GM12878 (cell line): Measurements from ENCODE around the gene NKD1. TPM values are rescaled to one million over a fixed set of nuclear protein-coding genes. Genes with fewer than 3 reads are reported as not detected.

ENCODE experiments used
- ATAC-seq: fragments of 200-7000 bp; cut with Tn5 transposase; 3 replicates; pipeline ENCODE4 v1.9.1; 2020; ENCODE audit warnings: mild to moderate bottlenecking, moderate library complexity
- BruUV-seq: library from RNA; stranded (reverse); fragments of 400-500 nt; replicated peaks from 2 replicates; lab custom pipeline; 2021; lab: Mats Ljungman, UMichigan
- CTCF ChIA-PET: fragments of 300-600 bp; sonication (Branson Sonifier 250); formaldehyde crosslinking; extraction: SDS; loops from one replicate; lab custom pipeline; 2021; ENCODE audit warnings: inconsistent platforms; lab: Yijun Ruan, JAX
- POLR2A ChIA-PET: fragments of 350-600 bp; formaldehyde crosslinking; extraction: SDS; loops from one replicate; lab custom pipeline; 2021; ENCODE audit warnings: inconsistent platforms; lab: Charles Lee
- RAD21 ChIA-PET: fragments of 300-600 bp; sonication (Branson Sonifier 250); formaldehyde crosslinking; loops from one replicate; lab custom pipeline; 2023; ENCODE audit warnings: antibody characterized with exemption; ENCODE audit not compliant: unreplicated experiment; lab: Charles Lee
- SMC1A ChIA-PET: fragments of 300-600 bp; sonication (Branson Sonifier 250); formaldehyde crosslinking; loops from one replicate; lab custom pipeline; 2023; ENCODE audit not compliant: unreplicated experiment, uncharacterized antibody; lab: Charles Lee
- DNase-seq: peaks from one replicate; pipeline ENCODE4 v3.0.0-alpha.2; 2011; ENCODE audit warnings: low read depth, low spot score
- FAIRE-seq: peaks from 3 replicates; lab custom pipeline; 2011; peaks lifted over from hg19 to GRCh38; lab: Jason Lieb, UNC
- H2AFZ ChIP-seq: 2 replicates; pipeline ENCODE4 v1.6.0; 2011; ENCODE audit warnings: low read depth, low read length, control low read depth; ENCODE audit not compliant: control insufficient read depth
- H3K27ac ChIP-seq: 2 replicates; pipeline ENCODE4 v1.5.1; 2011; ENCODE audit warnings: control low read depth; ENCODE audit not compliant: control insufficient read depth, insufficient read depth
- H3K27me3 ChIP-seq, 2 experiments: replicated peaks in 1 of 2; 2 replicates each; pipeline versions ENCODE4 v1.6.0 to v1.6.1; 2011; ENCODE audit warnings: low read length in 1 of 2; ENCODE audit not compliant: control insufficient read depth in 2 of 2, insufficient read depth in 2 of 2
- H3K36me3 ChIP-seq, 2 experiments: 2 replicates each; pipeline ENCODE4 v1.5.1; 2011; ENCODE audit warnings: low read length in 1 of 2; ENCODE audit not compliant: control insufficient read depth in 2 of 2, insufficient read depth in 2 of 2
- H3K4me1 ChIP-seq: 2 replicates; pipeline ENCODE4 v1.6.1; 2011; ENCODE audit warnings: mild to moderate bottlenecking, low read length, moderate library complexity, mixed read lengths; ENCODE audit not compliant: control insufficient read depth, insufficient read depth
- H3K4me2 ChIP-seq: 2 replicates; pipeline ENCODE4 v1.6.0; 2011; ENCODE audit warnings: control low read depth; ENCODE audit not compliant: control insufficient read depth, insufficient read depth
- H3K4me3 ChIP-seq: fragments of 200-600 bp; sonication (generic); 2 replicates; pipeline ENCODE4 v1.5.1; 2016
- H3K79me2 ChIP-seq: 2 replicates; pipeline ENCODE4 v1.6.0; 2011; ENCODE audit warnings: low read length; ENCODE audit not compliant: control insufficient read depth, insufficient read depth
- H3K9ac ChIP-seq: 2 replicates; pipeline ENCODE4 v1.8.0; 2011; ENCODE audit warnings: low read length, control low read depth, mixed read lengths; ENCODE audit not compliant: control insufficient read depth, insufficient read depth
- H3K9me3 ChIP-seq: replicated peaks from 3 replicates; pipeline ENCODE4 v1.5.1; 2011; ENCODE audit warnings: mild to moderate bottlenecking, low read length; ENCODE audit not compliant: control insufficient read depth, insufficient read depth
- H4K20me1 ChIP-seq: 2 replicates; pipeline ENCODE4 v1.6.0; 2011; ENCODE audit not compliant: control insufficient read depth, insufficient read depth
- E2F4 ChIP-seq: IDR thresholded peaks from 2 replicates; pipeline ENCODE4 v1.6.1; 2012; ENCODE audit warnings: low read depth, low read length, improper control_type of control experiment
- HCFC1 ChIP-seq: fragments of 150-350 bp; IDR thresholded peaks from 2 replicates; pipeline ENCODE4 v1.6.1; 2014; ENCODE audit warnings: low read length
- HDAC6 ChIP-seq: fragments of 200-600 bp; sonication (generic); IDR thresholded peaks from one replicate; pipeline ENCODE4 v1.8.0; 2017; ENCODE audit warnings: antibody characterized with exemption; ENCODE audit not compliant: unreplicated experiment
- IKZF1 ChIP-seq: fragments of 450-650 bp; conservative IDR thresholded peaks from 2 replicates; pipeline ENCODE4 v1.6.1; 2017; ENCODE audit warnings: antibody characterized with exemption, mild to moderate bottlenecking
- IRF3 ChIP-seq: fragments of 450-650 bp; IDR thresholded peaks from 2 replicates; pipeline ENCODE4 v1.6.1; 2014; ENCODE audit warnings: mild to moderate bottlenecking
- KLF5 ChIP-seq: fragments of 450-650 bp; IDR thresholded peaks from 2 replicates; pipeline ENCODE4 v1.6.1; 2014; ENCODE audit warnings: mild to moderate bottlenecking; ENCODE audit not compliant: partially characterized antibody
- POLR2AphosphoS5 ChIP-seq: IDR thresholded peaks from 2 replicates; pipeline ENCODE4 v1.6.1; 2011; ENCODE audit warnings: mild to moderate bottlenecking, low read length, inconsistent platforms
- POU2F2 ChIP-seq: IDR thresholded peaks from 3 replicates; pipeline ENCODE4 v1.6.1; 2011; ENCODE audit warnings: low read depth, mild to moderate bottlenecking, low read length, borderline replicate concordance
- RAD21 ChIP-seq: IDR thresholded peaks from 2 replicates; pipeline ENCODE4 v1.6.1; 2011; ENCODE audit warnings: mild to moderate bottlenecking, low read depth, low read length, moderate library complexity; ENCODE audit not compliant: insufficient read depth
- RCOR1 ChIP-seq: conservative IDR thresholded peaks from 2 replicates; pipeline ENCODE4 v1.6.1; 2012; ENCODE audit warnings: low read depth, low read length, improper control_type of control experiment
- RFX5 ChIP-seq: IDR thresholded peaks from 2 replicates; pipeline ENCODE4 v1.6.1; 2011; ENCODE audit warnings: low read depth, low read length, improper control_type of control experiment
- SP1 ChIP-seq: IDR thresholded peaks from one replicate; pipeline ENCODE4 v1.6.1; 2011; ENCODE audit warnings: low read depth, low read length
- ZNF24 ChIP-seq: fragments of 450-650 bp; IDR thresholded peaks from 2 replicates; pipeline ENCODE4 v1.6.1; 2017; ENCODE audit warnings: antibody characterized with exemption, mild to moderate bottlenecking
- WGBS: methylation state at CpG from one replicate; pipeline ENCODE4 v1.1.6; 2016; ENCODE audit warnings: low lambda C conversion rate; ENCODE audit not compliant: insufficient replicate concordance, insufficient coverage; ENCODE audit errors: missing lambda C conversion rate; 5-methylcytosine and 5-hydroxymethylcytosine counted together
- in situ Hi-C: fragments of 300-500 bp; cut with MboI; formaldehyde crosslinking; loops from 9 replicates; pipeline ENCODE4 v1.14.3; 2018; ENCODE audit warnings: mixed read lengths
- intact Hi-C: fragments of 100-400 bp; cut with micrococcal nuclease; formaldehyde crosslinking; loops from one replicate; pipeline ENCODE4 v1.14.2; 2022; ENCODE audit not compliant: unreplicated experiment
- polyA plus RNA-seq, 11 experiments: library from polyadenylated mRNA; depleted of rRNA in 4 of 11; unstranded in 6 of 11; stranded (reverse) in 5 of 11; fragments of >200 nt; fragmentation: Nextera tagmentation in 4 of 11; fragmentation: Illumina TruSeq in 1 of 11; extraction: Ambion mirVana in 4 of 11; extraction: Trizol in 1 of 11; gene quantifications; 1 replicate in 1 of 11; 2 replicates in 10 of 11; pipeline versions ENCODE4 v1.2.1 to v1.2.3, GENCODE V29; 2011 to 2016; ENCODE audit warnings: inconsistent platforms in 2 of 11, missing spikeins in 2 of 11, low read depth in 1 of 11
- total RNA-seq, 4 experiments: library from RNA; depleted of rRNA in 3 of 4; stranded (reverse); fragments of >200 nt in 3 of 4; fragmentation: Illumina TruSeq in 1 of 4; extraction: Trizol in 1 of 4; gene quantifications; 2 replicates each; pipeline versions ENCODE4 v1.2.1 to v1.2.3, GENCODE V29; 2013 to 2021
- TF ChIP-seq, protein P1 (sequence below): fragments of 450-650 bp; IDR thresholded peaks from 2 replicates; pipeline ENCODE4 v1.6.1; 2016; ENCODE audit warnings: mild to moderate bottlenecking
- TF ChIP-seq, protein P2 (sequence below): fragments of 150-350 bp; IDR thresholded peaks from 2 replicates; pipeline ENCODE4 v1.6.1; 2016; ENCODE audit warnings: low read depth, low read length

The NKD1 gene
- total and polyA plus RNA-seq, 10 of the 15 experiments (the other 5 are each of a cell fraction or from before 2014, with no cell fraction given), result under 0.01 to 0.49 (median 0.04) TPM; not detected in 2

GRCh38 chr16:50573947-50574744 lies 25.9 kb downstream of the NKD1 start:
- no TSS peak for BruUV-seq
- CTCF ChIA-PET, result interaction anchor here (0.9 kb wide), 1 partner anchor 232 kb away, joined by 5 read pairs; no protein-coding TSS in a partner anchor
- TF ChIP-seq ZNF24 (no peak), POU2F2 (no peak), POLR2AphosphoS5 (no peak), SP1 (no peak), E2F4 (no peak), RAD21 (no peak), IKZF1 (no peak), RFX5 (no peak), RCOR1 (no peak), HCFC1 (no peak), IRF3 (no peak), KLF5 (no peak), HDAC6 (no peak)
- TF ChIP-seq, protein P1, sequence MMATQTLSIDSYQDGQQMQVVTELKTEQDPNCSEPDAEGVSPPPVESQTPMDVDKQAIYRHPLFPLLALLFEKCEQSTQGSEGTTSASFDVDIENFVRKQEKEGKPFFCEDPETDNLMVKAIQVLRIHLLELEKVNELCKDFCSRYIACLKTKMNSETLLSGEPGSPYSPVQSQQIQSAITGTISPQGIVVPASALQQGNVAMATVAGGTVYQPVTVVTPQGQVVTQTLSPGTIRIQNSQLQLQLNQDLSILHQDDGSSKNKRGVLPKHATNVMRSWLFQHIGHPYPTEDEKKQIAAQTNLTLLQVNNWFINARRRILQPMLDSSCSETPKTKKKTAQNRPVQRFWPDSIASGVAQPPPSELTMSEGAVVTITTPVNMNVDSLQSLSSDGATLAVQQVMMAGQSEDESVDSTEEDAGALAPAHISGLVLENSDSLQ, result no peak
- TF ChIP-seq, protein P2, sequence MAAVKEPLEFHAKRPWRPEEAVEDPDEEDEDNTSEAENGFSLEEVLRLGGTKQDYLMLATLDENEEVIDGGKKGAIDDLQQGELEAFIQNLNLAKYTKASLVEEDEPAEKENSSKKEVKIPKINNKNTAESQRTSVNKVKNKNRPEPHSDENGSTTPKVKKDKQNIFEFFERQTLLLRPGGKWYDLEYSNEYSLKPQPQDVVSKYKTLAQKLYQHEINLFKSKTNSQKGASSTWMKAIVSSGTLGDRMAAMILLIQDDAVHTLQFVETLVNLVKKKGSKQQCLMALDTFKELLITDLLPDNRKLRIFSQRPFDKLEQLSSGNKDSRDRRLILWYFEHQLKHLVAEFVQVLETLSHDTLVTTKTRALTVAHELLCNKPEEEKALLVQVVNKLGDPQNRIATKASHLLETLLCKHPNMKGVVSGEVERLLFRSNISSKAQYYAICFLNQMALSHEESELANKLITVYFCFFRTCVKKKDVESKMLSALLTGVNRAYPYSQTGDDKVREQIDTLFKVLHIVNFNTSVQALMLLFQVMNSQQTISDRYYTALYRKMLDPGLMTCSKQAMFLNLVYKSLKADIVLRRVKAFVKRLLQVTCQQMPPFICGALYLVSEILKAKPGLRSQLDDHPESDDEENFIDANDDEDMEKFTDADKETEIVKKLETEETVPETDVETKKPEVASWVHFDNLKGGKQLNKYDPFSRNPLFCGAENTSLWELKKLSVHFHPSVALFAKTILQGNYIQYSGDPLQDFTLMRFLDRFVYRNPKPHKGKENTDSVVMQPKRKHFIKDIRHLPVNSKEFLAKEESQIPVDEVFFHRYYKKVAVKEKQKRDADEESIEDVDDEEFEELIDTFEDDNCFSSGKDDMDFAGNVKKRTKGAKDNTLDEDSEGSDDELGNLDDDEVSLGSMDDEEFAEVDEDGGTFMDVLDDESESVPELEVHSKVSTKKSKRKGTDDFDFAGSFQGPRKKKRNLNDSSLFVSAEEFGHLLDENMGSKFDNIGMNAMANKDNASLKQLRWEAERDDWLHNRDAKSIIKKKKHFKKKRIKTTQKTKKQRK, result no peak

More at GRCh38 chr16:50573947-50574744, 25.9 kb downstream of the NKD1 start:
- H3K9ac ChIP-seq, result no peak overlapping the region
- no peak overlapping the region for H2AFZ ChIP-seq
- DNase-seq (no peak), ATAC-seq (no peak), FAIRE-seq (no peak)
- H3K9me3 ChIP-seq, result no peaks in the 10 kb centered on the region
- POLR2A ChIA-PET, result no interaction called here
- H3K4me1 ChIP-seq, result no peaks in the 10 kb centered on the region
- no peaks in the 10 kb centered on the region for H3K27me3 ChIP-seq
- no peaks in the 10 kb centered on the region for H4K20me1 ChIP-seq
- no peak overlapping the region for H3K4me2 ChIP-seq
- WGBS, result 55% methylated on average over 14 of the region's 14 CpGs
- RAD21 ChIA-PET, result no interaction called here
- H3K79me2 ChIP-seq, result no peaks in the 10 kb centered on the region
- H3K4me3 ChIP-seq, result no peak overlapping the region
- SMC1A ChIA-PET, result no interaction called here
- in situ Hi-C loops (no loop called here), intact Hi-C loops (no loop called here)
- H3K36me3 ChIP-seq, result no peaks in the 10 kb centered on the region
- no peak overlapping the region for H3K27ac ChIP-seq
